Measurements from ENCODE around the gene KNSTRN.

- TF ChIP-seq POLR2A (IDR thresholded peaks at IDR 0.05; ENCODE audit: low read length): no peak
- TF ChIP-seq GATA1 (IDR thresholded peaks at IDR 0.05; ENCODE audit: low read depth, low read length): no peak
Measured at GRCh38 chr15:40343512-40343911, 39.0 kb upstream of the KNSTRN start.
